Fibroblast of mammary gland (primary cell): ENCODE measurements around the gene PHEX.

Experiments
- DNase-seq: peaks from one replicate; pipeline ENCODE4 v3.0.0-alpha.2; 2010; ENCODE audit warnings: low read depth
- H3K4me3 ChIP-seq: 2 replicates; pipeline ENCODE4 v1.5.1; 2011; ENCODE audit warnings: low read depth, mild to moderate bottlenecking, low read length, moderate library complexity; ENCODE audit not compliant: control insufficient read depth
- CTCF ChIP-seq: conservative IDR thresholded peaks from 2 replicates; pipeline ENCODE4 v1.5.1; 2011; ENCODE audit warnings: low read depth, low read length, inconsistent platforms; ENCODE audit not compliant: control insufficient read depth, insufficient read depth

The PHEX gene

GRCh38 chrX:22141047-22141730 lies 109.1 kb downstream of the PHEX start:
- no peak for TF ChIP-seq CTCF
- H3K4me3 ChIP-seq: no peak overlapping the region
- peak; percentile 21 for DNase-seq

- no peak for DNase-seq
- TF ChIP-seq CTCF: no peak
- no peak overlapping the region for H3K4me3 ChIP-seq
Observed at GRCh38 chrX:22147214-22147613, 115.1 kb downstream of the PHEX start.

- TF ChIP-seq CTCF: no peak
- no peak overlapping the region for H3K4me3 ChIP-seq
- DNase-seq: no peak
Observed at GRCh38 chrX:22147942-22148341, 115.8 kb downstream of the PHEX start.

- no peak for DNase-seq
- no peak for TF ChIP-seq CTCF
- H3K4me3 ChIP-seq: no peak overlapping the region
Observed at GRCh38 chrX:22148565-22148964, 116.4 kb downstream of the PHEX start.

GRCh38 chrX:22150371-22150770 lies 118.2 kb downstream of the PHEX start:
- no peak for DNase-seq
- TF ChIP-seq CTCF: no peak

GRCh38 chrX:22155126-22155525 lies 123.0 kb downstream of the PHEX start:
- no peak for TF ChIP-seq CTCF
- H3K4me3 ChIP-seq: no peak overlapping the region
- no peak for DNase-seq

More at GRCh38 chrX:22150371-22150770, 118.2 kb downstream of the PHEX start:
- no peak overlapping the region for H3K4me3 ChIP-seq

- H3K4me3 ChIP-seq: no peak overlapping the region
- DNase-seq: peak; percentile 23
- no peak for TF ChIP-seq CTCF
Observed at GRCh38 chrX:22159071-22159470, 126.9 kb downstream of the PHEX start.
